ENCODE results near the gene LSM12.

DNA sequence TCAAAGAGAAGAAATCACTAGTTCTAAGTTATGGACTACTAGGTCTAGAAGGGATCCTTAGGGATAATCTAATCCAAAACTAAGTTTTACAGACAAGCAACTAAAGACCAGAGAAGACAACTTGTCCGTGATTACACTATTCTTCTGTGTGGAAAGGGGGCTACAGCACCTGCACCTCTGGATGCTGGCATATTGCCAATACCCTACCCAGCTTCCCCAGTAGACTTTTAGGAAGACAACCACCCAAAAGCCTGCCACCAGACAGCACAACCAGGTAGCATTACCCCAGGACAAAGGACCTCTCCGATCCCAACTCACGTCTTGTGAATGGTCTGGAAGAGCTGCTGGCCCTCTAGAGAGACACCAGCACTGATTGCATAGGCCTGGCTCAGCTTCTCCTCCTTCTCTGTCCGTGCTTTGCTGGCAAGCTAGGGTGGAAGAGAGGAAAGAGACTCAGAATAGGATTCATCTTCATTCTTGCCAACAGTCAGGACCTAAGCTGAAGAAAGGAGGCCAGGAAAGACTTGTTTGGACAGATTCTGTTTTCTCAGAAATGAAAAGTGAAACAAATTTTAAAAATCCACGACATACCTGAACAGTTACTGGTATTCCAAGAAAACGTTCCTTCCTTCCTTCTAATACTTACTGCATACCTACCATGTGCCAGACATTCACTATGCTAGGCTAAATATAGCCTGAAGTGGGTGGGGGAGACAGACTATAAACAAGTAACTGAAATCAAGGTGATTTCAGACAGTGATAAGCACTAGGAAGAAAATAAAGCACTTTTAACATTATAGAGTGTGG lies 26.4 kb downstream of the LSM12 start:
- TF ChIP-seq, protein P1, sequence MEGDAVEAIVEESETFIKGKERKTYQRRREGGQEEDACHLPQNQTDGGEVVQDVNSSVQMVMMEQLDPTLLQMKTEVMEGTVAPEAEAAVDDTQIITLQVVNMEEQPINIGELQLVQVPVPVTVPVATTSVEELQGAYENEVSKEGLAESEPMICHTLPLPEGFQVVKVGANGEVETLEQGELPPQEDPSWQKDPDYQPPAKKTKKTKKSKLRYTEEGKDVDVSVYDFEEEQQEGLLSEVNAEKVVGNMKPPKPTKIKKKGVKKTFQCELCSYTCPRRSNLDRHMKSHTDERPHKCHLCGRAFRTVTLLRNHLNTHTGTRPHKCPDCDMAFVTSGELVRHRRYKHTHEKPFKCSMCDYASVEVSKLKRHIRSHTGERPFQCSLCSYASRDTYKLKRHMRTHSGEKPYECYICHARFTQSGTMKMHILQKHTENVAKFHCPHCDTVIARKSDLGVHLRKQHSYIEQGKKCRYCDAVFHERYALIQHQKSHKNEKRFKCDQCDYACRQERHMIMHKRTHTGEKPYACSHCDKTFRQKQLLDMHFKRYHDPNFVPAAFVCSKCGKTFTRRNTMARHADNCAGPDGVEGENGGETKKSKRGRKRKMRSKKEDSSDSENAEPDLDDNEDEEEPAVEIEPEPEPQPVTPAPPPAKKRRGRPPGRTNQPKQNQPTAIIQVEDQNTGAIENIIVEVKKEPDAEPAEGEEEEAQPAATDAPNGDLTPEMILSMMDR (IDR thresholded peaks at IDR 0.05; ENCODE audit: extremely low read depth in 1 of 2, insufficient read depth in 1 of 2, low read depth in 1 of 2, low read length in 2 of 2) = no peak
- TF ChIP-seq MYC (IDR thresholded peaks at IDR 0.05; ENCODE audit: low read depth, low read length) (no peak), POLR2AphosphoS5 (IDR thresholded peaks at IDR 0.05; ENCODE audit: insufficient read depth, low read depth, low read length) (no peak), FOS (IDR thresholded peaks at IDR 0.05; ENCODE audit: borderline replicate concordance, insufficient read depth, low read length) (no peak), POLR2A (IDR thresholded peaks at IDR 0.05; ENCODE audit: low read depth, low read length) (no peak), EZH2 (IDR thresholded peaks at IDR 0.05; ENCODE audit: borderline replicate concordance, low read depth, low read length, severe bottlenecking) (no peak)
- TF ChIP-seq, protein P2, sequence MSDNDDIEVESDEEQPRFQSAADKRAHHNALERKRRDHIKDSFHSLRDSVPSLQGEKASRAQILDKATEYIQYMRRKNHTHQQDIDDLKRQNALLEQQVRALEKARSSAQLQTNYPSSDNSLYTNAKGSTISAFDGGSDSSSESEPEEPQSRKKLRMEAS (IDR thresholded peaks at IDR 0.05; ENCODE audit: insufficient read depth, insufficient read length) = no peak
